A673 (cell line): ENCODE measurements around the gene SF3B4. TPM values are rescaled to one million over a fixed set of nuclear protein-coding genes. Genes with fewer than 3 reads are reported as not detected.

Experiments
- BruUV-seq: library from RNA; stranded (reverse); fragments of 400-500 nt; replicated peaks from 2 replicates; lab custom pipeline; 2021; lab: Mats Ljungman, UMichigan
- CTCF ChIA-PET: fragments of 300-600 bp; sonication (Branson Sonifier 250); formaldehyde crosslinking; loops from one replicate; lab custom pipeline; 2022; ENCODE audit warnings: antibody characterized with exemption; lab: Charles Lee
- POLR2A ChIA-PET: fragments of 300-600 bp; sonication (Branson Sonifier 250); formaldehyde crosslinking; loops from one replicate; lab custom pipeline; 2022; ENCODE audit warnings: antibody characterized with exemption; ENCODE audit not compliant: low non-redundant PET; lab: Charles Lee
- DNase-seq: peaks from one replicate; pipeline ENCODE4 v3.0.0-alpha.2; 2015; ENCODE audit warnings: low spot score
- H3K27ac ChIP-seq: fragments of 200-600 bp; sonication (generic); 2 replicates; pipeline ENCODE4 v1.5.1; 2016; ENCODE audit warnings: mixed run types, low read depth, mild to moderate bottlenecking, mixed read lengths, antibody characterized with exemption, low read length; ENCODE audit not compliant: poor library complexity, severe bottlenecking
- H3K27me3 ChIP-seq: fragments of 200-600 bp; sonication (generic); replicated peaks from 2 replicates; pipeline ENCODE4 v1.6.1; 2017; ENCODE audit warnings: mixed run types, low read depth, mild to moderate bottlenecking, mixed read lengths, antibody characterized with exemption, low read length; ENCODE audit not compliant: insufficient read depth, poor library complexity
- H3K36me3 ChIP-seq: fragments of 200-600 bp; sonication (generic); 2 replicates; pipeline ENCODE4 v1.6.1; 2016; ENCODE audit warnings: mixed run types, mild to moderate bottlenecking, mixed read lengths, antibody characterized with exemption, low read length; ENCODE audit not compliant: insufficient read depth, poor library complexity, severe bottlenecking
- H3K4me1 ChIP-seq: fragments of 200-600 bp; sonication (generic); 2 replicates; pipeline ENCODE4 v1.6.1; 2017; ENCODE audit warnings: mixed run types, mild to moderate bottlenecking, mixed read lengths, antibody characterized with exemption, low read length; ENCODE audit not compliant: insufficient read depth, poor library complexity, severe bottlenecking
- H3K4me3 ChIP-seq: fragments of 200-600 bp; sonication (generic); 2 replicates; pipeline ENCODE4 v1.5.1; 2016; ENCODE audit warnings: low read depth, mixed run types, mild to moderate bottlenecking, mixed read lengths, low read length; ENCODE audit not compliant: poor library complexity, severe bottlenecking
- H3K9me3 ChIP-seq: fragments of 200-600 bp; sonication (generic); 2 replicates; pipeline ENCODE4 v1.6.1; 2016; ENCODE audit warnings: mixed run types, low read depth, mild to moderate bottlenecking, mixed read lengths, antibody characterized with exemption, low read length; ENCODE audit not compliant: poor library complexity, severe bottlenecking
- EZH2 ChIP-seq: fragments of 200-600 bp; sonication (generic); IDR thresholded peaks from 2 replicates; pipeline ENCODE4 v1.6.1; 2017; ENCODE audit warnings: borderline replicate concordance, low read depth, mild to moderate bottlenecking, mixed read lengths, antibody characterized with exemption, low read length; ENCODE audit not compliant: poor library complexity, severe bottlenecking
- intact Hi-C: fragments of 100-400 bp; cut with micrococcal nuclease; formaldehyde crosslinking; loops from one replicate; pipeline ENCODE4 v1.10.0; 2022; ENCODE audit not compliant: unreplicated experiment
- total RNA-seq: library from RNA; stranded (reverse); gene quantifications from 2 replicates; pipeline ENCODE4 v1.2.3, GENCODE V29; 2021
- TF ChIP-seq, protein P1 (sequence below): fragments of 300-800, 200-600 bp; sonication (generic); conservative IDR thresholded peaks from 2 replicates; pipeline ENCODE4 v1.5.1; 2017; ENCODE audit warnings: low read depth, mild to moderate bottlenecking, antibody characterized with exemption, low read length, moderate library complexity, mixed read lengths

SF3B4 gene
- total RNA-seq, 1 experiment from 2014 or later, result 137 TPM

DNA sequence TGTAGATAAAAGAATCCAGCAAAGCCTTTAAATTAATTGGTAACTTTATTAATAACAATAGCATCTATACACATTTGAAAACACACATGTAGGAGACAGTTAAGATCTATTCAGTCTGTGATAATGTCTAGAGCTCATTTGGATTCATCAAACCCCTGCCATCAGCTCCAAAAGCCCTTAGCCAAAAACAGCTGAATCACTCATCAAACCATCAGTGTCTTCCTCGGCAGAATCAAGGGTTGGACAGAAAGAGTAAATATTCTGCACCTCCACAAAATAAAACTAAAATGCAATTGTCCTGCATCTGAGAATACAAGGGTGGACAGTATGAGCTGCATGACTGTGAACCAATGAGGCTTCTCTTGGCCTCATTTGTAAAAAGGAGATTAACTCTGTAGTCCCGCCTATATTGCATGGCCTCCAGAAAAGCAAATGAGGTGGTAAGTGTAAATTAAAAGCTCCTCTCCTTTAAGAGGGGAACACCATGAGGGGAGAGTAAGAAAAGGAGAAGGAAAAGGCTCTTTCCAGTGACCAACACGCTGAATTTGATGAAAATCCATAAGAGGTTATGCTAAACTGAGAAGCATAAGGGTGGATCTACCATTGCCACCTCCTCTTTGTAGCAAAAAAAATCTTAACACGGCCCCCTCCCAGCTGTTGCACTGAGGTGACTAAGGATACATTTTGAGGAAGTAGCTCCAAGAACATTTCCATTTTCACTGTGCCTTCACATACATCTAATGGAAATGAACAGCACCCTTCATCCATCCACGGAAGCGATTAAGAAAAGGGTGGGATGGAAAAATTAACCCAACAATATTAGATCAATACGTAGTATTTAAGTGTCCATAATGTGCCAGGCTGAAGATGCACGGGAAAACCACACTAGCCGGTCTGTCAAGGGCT is 42.9 kb downstream of the SF3B4 start:
- no peaks in the 10 kb centered on the region for H3K27me3 ChIP-seq
- no peak for TF ChIP-seq EZH2
- TF ChIP-seq, protein P1, sequence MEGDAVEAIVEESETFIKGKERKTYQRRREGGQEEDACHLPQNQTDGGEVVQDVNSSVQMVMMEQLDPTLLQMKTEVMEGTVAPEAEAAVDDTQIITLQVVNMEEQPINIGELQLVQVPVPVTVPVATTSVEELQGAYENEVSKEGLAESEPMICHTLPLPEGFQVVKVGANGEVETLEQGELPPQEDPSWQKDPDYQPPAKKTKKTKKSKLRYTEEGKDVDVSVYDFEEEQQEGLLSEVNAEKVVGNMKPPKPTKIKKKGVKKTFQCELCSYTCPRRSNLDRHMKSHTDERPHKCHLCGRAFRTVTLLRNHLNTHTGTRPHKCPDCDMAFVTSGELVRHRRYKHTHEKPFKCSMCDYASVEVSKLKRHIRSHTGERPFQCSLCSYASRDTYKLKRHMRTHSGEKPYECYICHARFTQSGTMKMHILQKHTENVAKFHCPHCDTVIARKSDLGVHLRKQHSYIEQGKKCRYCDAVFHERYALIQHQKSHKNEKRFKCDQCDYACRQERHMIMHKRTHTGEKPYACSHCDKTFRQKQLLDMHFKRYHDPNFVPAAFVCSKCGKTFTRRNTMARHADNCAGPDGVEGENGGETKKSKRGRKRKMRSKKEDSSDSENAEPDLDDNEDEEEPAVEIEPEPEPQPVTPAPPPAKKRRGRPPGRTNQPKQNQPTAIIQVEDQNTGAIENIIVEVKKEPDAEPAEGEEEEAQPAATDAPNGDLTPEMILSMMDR, result no peak
- POLR2A ChIA-PET, result no interaction called here
- DNase-seq, result peak; percentile 76
- intact Hi-C loops, result no loop called here
- H3K9me3 ChIP-seq, result no peaks in the 10 kb centered on the region
- no TSS peak for BruUV-seq
- no peaks in the 10 kb centered on the region for H3K4me1 ChIP-seq
- peak overlapping the region; percentile 98 for H3K27ac ChIP-seq
- H3K36me3 ChIP-seq, result no peaks in the 10 kb centered on the region
- peak overlapping the region; percentile 68 for H3K4me3 ChIP-seq
- CTCF ChIA-PET, result interaction anchor here (1.1 kb wide), 1 partner anchor 303 kb away, joined by 3 read pairs; no protein-coding TSS in a partner anchor

DNA sequence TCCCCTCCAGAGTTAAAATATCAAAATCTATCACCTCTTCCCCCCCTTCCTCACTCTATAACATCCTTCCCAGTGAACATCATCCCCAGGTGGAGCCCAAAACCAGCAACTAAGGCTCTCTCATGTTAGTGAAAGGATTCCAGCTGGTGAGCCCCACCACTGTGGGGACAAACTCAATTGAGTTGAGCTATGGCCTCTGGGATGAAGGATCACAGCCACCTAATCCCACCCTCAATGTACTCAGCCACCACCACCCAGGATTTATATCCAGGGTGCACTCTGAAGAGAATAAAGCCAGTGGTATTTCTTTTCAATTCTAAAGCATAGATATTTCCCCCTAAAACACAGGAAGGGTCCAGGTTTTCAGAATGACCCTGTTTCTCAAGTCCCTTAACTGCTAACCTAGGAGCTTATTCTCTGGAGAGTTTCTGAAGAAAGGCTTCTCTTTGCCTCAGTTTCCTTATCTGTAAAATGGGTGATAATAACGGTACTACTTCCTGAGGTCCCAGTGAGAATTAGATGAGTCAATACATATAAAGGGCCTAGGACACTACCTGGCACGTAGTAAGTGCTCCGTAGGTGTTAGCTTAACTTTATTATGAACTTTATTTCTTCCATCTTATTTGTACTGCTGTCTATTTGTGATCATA is 43.9 kb downstream of the SF3B4 start:
- Histone ChIP-seq H3K27ac (peak overlapping the region; percentile 98), H3K9me3 (no peaks in the 10 kb centered on the region), H3K27me3 (no peaks in the 10 kb centered on the region), H3K36me3 (no peaks in the 10 kb centered on the region), H3K4me3 (peak overlapping the region; percentile 68), H3K4me1 (no peaks in the 10 kb centered on the region)
- no TSS peak for BruUV-seq
- no peak for TF ChIP-seq EZH2
- TF ChIP-seq, protein P1, result no peak
- intact Hi-C loops, result no loop called here
- POLR2A ChIA-PET, result no interaction called here
- CTCF ChIA-PET, result interaction anchor here (0.5 kb wide), 1 partner anchor 1901 kb away, joined by 3 read pairs; no protein-coding TSS in a partner anchor
- no peak for DNase-seq

DNA sequence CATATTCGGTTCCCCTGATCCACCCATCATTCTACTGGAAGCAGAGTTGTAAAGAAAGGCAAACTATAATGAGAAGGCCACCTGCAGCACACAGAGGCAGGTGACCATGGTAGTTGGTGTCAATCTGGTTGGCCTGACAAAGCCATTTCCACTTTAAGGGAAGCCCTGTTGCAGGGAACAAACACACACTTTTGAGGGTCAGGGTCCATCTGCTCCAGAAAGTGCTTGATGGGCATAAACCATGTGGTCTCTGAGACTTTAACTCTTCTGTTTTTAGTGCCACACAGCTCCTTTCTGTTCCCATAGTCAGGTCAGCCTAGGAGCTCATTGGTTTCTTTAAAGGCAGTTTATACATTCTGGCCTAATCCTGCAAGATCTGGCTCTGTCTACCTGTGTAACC is 45.7 kb downstream of the SF3B4 start:
- no peak for TF ChIP-seq EZH2
- TF ChIP-seq, protein P1, result no peak
- Histone ChIP-seq H3K4me3 (no peak overlapping the region), H3K27me3 (no peaks in the 10 kb centered on the region), H3K4me1 (no peaks in the 10 kb centered on the region), H3K9me3 (no peaks in the 10 kb centered on the region), H3K36me3 (no peaks in the 10 kb centered on the region), H3K27ac (no peak overlapping the region)
- CTCF ChIA-PET, result no interaction called here
- BruUV-seq, result no TSS peak
- POLR2A ChIA-PET, result interaction anchor here (0.7 kb wide), 1 partner anchor 38 kb away, joined by 3 read pairs; no protein-coding TSS in a partner anchor
- intact Hi-C loops, result no loop called here
- DNase-seq, result no peak
